Erythroblast (primary cell): ENCODE data around the gene ELF2.
"Not testable (repeated sequence)": the region's sequence is repeated elsewhere in the genome, so short reads cannot be mapped to it uniquely, and the experiment has no call there.

Experiments used
- GATA1 ChIP-seq: IDR thresholded peaks from 2 replicates; pipeline ENCODE4 v1.6.1; 2011; ENCODE audit warnings: low read depth, mild to moderate bottlenecking, control low read depth, low read length, moderate library complexity
- POLR2A ChIP-seq: IDR thresholded peaks from 2 replicates; pipeline ENCODE4 v1.6.1; 2011; ENCODE audit warnings: mild to moderate bottlenecking, low read length

GRCh38 chr4:139029866-139030363 lies 147.1 kb downstream of the ELF2 start:
- TF ChIP-seq POLR2A, GATA1: not testable (repeated sequence)
